Stimulated activated CD4-positive, alpha-beta T cell treated with anti-CD3 and anti-CD28 coated beads, Interleukin-15, amount 100 ng/mL, for 1 hour (primary cell): Measurements from ENCODE around the gene TUFM.

Experiments used
- DNase-seq, 2 donors: peaks; one replicate each; pipeline ENCODE4 v3.0.0-alpha.2; 2020; ENCODE audit warnings: low read depth in 1 of 2, low spot score in 1 of 2

TUFM gene

DNA sequence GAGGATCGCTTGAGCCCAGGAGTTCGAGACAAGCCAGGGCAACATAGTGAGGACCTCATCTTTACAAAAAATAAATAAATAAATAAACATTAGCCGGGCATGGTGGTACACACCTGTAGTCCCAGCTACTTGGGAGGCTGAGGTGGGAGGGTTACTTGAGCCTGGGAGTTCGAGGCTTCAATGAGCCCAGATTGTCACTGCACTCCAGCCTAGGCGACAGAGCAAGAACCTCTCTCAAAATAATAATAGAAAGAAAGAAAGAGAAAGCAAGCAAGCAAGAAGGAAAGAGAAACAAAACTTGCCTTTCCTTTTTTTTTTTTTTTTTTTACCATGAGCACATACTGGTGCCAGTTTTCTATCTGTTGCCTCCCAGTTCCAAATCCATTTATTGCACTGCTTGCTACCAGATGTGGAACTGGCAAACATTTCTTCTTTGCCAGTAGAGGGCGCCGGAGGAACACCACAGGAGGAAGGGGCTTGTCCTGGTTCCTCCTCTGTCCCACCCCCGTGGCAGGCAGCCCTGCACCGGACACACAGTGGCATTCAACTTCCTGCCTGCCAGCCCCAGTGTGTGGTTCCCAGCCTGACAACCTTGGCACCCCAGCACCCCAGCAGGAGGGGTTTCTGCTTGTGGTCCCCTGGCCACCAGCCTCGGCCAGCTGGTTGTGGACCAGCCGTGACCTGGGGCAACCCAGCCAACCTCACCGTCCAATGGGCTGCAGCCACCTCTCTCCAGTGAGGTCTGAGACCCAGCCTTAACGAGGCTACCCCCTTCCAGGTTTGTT lies 43.7 kb downstream of the TUFM start:
- peak; percentile 5 to 49 for DNase-seq
